Progenitor cell of endocrine pancreas (in vitro differentiated cells): ENCODE measurements around the gene USP50. TPM values are rescaled to one million over a fixed set of nuclear protein-coding genes. Genes with fewer than 3 reads are reported as not detected.

Experiments
- DNase-seq: peaks from one replicate; pipeline ENCODE4 v3.0.0; 2021; ENCODE audit warnings: low spot score; ENCODE audit not compliant: unreplicated experiment
- H3K27ac Mint-ChIP-seq: 2 replicates; pipeline ENCODE4 v1.8.0; 2021; ENCODE audit warnings: mild to moderate bottlenecking, moderate library complexity, mixed read lengths
- H3K27me3 Mint-ChIP-seq: 2 replicates; pipeline ENCODE4 v1.8.0; 2021; ENCODE audit warnings: mixed read lengths
- H3K36me3 Mint-ChIP-seq: 2 replicates; pipeline ENCODE4 v1.8.0; 2022; ENCODE audit warnings: mixed read lengths; ENCODE audit not compliant: insufficient read depth
- H3K4me1 Mint-ChIP-seq: 2 replicates; pipeline ENCODE4 v1.8.0; 2021; ENCODE audit warnings: low read depth, mixed read lengths
- H3K4me3 Mint-ChIP-seq: 2 replicates; pipeline ENCODE4 v1.8.0; 2021; ENCODE audit warnings: low read depth, mild to moderate bottlenecking, moderate library complexity, mixed read lengths
- H3K9me3 Mint-ChIP-seq: 2 replicates; pipeline ENCODE4 v1.8.0; 2021; ENCODE audit warnings: low read depth, mixed read lengths
- total RNA-seq: library from RNA; stranded (reverse); gene quantifications from 2 replicates; pipeline ENCODE4 v1.2.1, GENCODE V29; 2021
- TF ChIP-seq, protein P1 (sequence below): fragments of 200-600 bp; sonication (generic); IDR thresholded peaks from one replicate; pipeline ENCODE4 v1.5.0; 2021; ENCODE audit warnings: antibody characterized with exemption, mild to moderate bottlenecking; ENCODE audit not compliant: unreplicated experiment

The USP50 gene
- total RNA-seq, 1 donor from 2014 or later: 0.48 TPM

DNA sequence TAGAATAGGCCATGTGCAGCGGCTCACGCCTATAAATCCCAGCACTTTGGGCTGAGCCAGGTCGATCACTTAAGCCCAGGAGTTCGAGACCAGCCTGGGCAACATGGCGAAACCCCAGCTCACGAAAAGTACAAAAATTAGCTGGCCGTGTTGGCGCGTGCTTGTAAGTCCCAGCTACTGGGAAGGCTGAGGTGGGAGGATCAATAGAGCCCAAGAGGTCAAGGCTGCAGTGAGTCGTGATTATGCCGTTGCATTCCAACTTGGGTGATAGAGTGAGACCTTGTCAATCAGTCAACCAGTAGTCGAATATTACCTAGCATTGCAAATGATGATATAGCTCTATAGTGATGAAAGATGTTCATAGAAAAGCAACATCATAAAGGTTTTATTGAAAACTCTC, 70.3 kb downstream of the USP50 start:
- H3K27ac Mint-ChIP-seq: no peak overlapping the region
- DNase-seq: no peak
- no peaks in the 10 kb centered on the region for H3K27me3 Mint-ChIP-seq
- H3K36me3 Mint-ChIP-seq: peaks cover 25% of the 10 kb centered on the region
- H3K4me1 Mint-ChIP-seq: no peaks in the 10 kb centered on the region
- H3K9me3 Mint-ChIP-seq: no peaks in the 10 kb centered on the region
- TF ChIP-seq, protein P1, sequence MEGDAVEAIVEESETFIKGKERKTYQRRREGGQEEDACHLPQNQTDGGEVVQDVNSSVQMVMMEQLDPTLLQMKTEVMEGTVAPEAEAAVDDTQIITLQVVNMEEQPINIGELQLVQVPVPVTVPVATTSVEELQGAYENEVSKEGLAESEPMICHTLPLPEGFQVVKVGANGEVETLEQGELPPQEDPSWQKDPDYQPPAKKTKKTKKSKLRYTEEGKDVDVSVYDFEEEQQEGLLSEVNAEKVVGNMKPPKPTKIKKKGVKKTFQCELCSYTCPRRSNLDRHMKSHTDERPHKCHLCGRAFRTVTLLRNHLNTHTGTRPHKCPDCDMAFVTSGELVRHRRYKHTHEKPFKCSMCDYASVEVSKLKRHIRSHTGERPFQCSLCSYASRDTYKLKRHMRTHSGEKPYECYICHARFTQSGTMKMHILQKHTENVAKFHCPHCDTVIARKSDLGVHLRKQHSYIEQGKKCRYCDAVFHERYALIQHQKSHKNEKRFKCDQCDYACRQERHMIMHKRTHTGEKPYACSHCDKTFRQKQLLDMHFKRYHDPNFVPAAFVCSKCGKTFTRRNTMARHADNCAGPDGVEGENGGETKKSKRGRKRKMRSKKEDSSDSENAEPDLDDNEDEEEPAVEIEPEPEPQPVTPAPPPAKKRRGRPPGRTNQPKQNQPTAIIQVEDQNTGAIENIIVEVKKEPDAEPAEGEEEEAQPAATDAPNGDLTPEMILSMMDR: no peak
- no peak overlapping the region for H3K4me3 Mint-ChIP-seq

DNA sequence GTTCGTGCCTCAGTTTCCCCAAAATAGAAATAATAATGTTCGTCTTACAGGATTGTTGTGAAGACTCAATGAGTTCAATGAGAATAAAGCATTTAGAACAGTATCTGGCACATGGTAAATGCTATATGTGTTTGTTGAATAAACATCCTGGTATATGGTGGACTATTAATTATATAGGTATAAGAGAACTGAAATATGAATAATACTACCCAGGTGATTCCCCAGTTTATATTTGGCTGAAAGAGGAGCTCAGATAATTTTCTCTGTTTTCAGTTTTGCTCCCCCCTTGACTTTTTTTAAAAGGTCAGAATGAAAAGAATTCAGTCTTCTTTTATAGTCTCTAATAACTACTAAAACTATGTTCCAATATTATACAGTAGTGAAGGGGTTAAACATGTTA, 75.4 kb downstream of the USP50 start:
- TF ChIP-seq, protein P1: no peak
- Mint-ChIP-seq H3K27me3 (no peaks in the 10 kb centered on the region), H3K27ac (no peak overlapping the region), H3K4me1 (no peaks in the 10 kb centered on the region), H3K36me3 (peaks cover 23% of the 10 kb centered on the region), H3K4me3 (no peak overlapping the region), H3K9me3 (no peaks in the 10 kb centered on the region)
- no peak for DNase-seq

DNA sequence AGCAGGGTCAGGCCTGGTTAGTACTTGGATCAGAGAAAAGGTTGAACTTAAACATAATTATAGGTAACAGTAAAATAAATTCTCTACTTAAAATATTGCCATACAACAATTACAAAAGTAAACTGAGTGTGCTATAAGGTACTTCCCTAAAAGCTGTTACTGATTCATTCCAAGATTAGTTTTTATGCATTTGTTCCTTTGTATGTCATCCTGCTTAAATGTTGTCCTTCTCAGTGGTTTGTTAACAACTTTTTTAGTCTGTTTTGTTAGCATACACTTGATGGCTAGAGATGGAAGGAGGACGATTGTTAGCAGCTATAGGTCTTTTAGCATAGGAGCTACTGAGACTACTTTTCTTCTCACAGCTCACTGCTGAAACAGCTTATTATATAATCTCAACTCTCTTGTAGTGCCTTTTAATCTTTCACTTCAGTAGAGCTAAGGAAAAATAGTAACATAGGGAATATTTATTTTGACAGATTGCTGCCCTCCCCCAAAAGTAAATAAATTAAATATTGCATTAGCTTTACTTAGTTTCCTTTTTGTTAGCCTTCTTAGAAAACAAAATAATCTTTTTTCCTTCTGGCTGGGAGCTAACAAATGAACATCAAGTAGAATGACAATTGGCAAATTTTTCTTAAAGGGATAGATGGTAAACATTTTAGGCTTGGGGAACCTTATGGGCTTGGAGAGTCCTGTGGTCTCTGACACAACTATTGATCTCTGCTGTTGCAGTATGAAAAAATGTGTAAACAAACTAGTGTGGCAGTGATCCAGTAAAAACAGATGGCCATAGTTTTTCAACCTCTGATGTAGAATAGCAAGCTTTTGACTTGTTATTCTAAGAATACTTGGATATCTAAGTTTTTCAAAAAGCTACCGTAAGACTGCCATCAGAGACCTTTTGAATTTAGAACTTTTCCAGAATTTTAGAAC, 82.8 kb downstream of the USP50 start:
- no peak overlapping the region for H3K4me3 Mint-ChIP-seq
- peak overlapping the region; percentile 82 for H3K27ac Mint-ChIP-seq
- no peak for DNase-seq
- TF ChIP-seq, protein P1: no peak
- H3K27me3 Mint-ChIP-seq: no peaks in the 10 kb centered on the region
- H3K9me3 Mint-ChIP-seq: no peaks in the 10 kb centered on the region
- H3K4me1 Mint-ChIP-seq: peaks cover 11% of the 10 kb centered on the region
- peaks cover 11% of the 10 kb centered on the region for H3K36me3 Mint-ChIP-seq

DNA sequence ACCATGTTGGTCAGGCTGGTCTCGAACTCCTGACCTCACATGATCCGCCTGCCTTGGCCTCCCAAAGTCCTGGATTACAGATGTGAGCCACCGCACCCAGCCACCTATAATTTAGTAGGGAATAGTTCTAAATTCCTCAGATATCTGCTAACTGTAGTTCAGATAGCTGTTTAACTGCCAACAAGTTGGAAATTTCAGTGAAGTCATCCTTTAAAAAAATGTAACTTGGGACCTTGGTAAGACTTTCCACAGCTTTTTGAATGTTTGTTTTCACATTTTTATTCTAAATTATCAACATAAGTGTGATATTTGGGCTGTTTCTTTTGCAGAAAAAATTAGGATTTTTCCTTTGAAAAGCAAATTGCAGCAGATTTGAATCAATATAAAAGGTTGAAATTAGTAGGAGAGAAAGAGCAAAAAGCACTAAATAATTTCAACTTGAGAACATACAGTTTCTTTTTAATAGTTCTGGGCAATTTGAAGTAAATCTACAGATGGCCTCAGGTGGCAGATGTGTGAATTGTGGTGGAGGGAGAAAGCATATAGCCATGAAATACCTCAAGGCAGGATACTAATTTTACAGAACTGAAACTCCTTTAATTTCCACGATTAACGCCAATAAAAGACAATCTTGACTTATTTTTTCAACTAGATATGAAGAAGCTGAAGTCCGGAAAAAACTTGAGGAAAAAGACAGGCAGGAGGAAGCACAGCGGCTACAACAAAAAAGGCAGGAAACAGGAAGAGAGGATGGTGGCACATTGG, 87.9 kb downstream of the USP50 start:
- H3K27ac Mint-ChIP-seq: no peak overlapping the region
- H3K36me3 Mint-ChIP-seq: peaks cover 22% of the 10 kb centered on the region
- DNase-seq: no peak
- no peaks in the 10 kb centered on the region for H3K27me3 Mint-ChIP-seq
- TF ChIP-seq, protein P1: no peak
- no peak overlapping the region for H3K4me3 Mint-ChIP-seq
- H3K9me3 Mint-ChIP-seq: no peaks in the 10 kb centered on the region
- peaks cover 1% of the 10 kb centered on the region for H3K4me1 Mint-ChIP-seq

DNA sequence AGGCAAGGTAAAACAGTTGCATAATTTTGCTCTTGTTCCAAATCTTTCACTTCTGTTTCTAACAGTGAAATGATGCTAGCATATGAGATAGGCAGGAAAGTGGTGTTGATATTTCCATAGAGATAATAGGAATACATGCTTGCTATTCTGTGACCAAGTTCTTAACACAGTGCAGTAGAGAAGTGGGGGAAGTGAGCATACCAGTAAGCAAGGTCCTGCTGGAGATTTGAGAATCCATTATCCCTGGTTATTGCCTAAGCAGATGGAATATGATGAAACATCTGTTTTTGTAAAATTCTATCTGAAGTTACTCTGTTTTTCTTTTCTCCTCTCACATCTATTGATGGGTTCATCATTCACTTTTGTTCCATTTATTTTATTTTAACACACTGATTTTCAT, 93.5 kb downstream of the USP50 start:
- Mint-ChIP-seq H3K9me3 (no peaks in the 10 kb centered on the region), H3K36me3 (peaks cover 17% of the 10 kb centered on the region), H3K27ac (no peak overlapping the region)

More for the DNA sequence above, 93.5 kb downstream of the USP50 start:
- Mint-ChIP-seq H3K27me3 (no peaks in the 10 kb centered on the region), H3K4me3 (no peak overlapping the region), H3K4me1 (no peaks in the 10 kb centered on the region)
- TF ChIP-seq, protein P1: no peak
- DNase-seq: no peak
